Colonic mucosa (tissue), 4 donors: ENCODE results near the gene PIAS1. TPM values are rescaled to one million over a fixed set of nuclear protein-coding genes. Genes with fewer than 3 reads are reported as not detected.
"Not testable (repeated sequence)": the region's sequence is repeated elsewhere in the genome, so short reads cannot be mapped to it uniquely, and the experiment has no call there.

Experiments
- DNase-seq: peaks from one replicate; pipeline ENCODE4 v3.0.0-alpha.2; 2020
- H3K27ac ChIP-seq: fragments of 200-600 bp; one replicate; pipeline ENCODE4 v1.8.0; 2021
- H3K27me3 ChIP-seq: fragments of 200-600 bp; one replicate; pipeline ENCODE4 v1.8.0; 2021
- H3K36me3 ChIP-seq: fragments of 200-600 bp; one replicate; pipeline ENCODE4 v1.8.0; 2021
- H3K4me1 ChIP-seq: fragments of 200-600 bp; one replicate; pipeline ENCODE4 v1.8.0; 2021; ENCODE audit warnings: mild to moderate bottlenecking
- H3K4me3 ChIP-seq: fragments of 200-600 bp; one replicate; pipeline ENCODE4 v1.8.0; 2021
- H3K9ac ChIP-seq, 2 donors: one replicate each; pipeline ENCODE4 v1.7.0; 2013; ENCODE audit warnings: control low read depth in 2 of 2, low read depth in 2 of 2, low read length in 2 of 2
- H3K9me3 ChIP-seq: fragments of 200-600 bp; one replicate; pipeline ENCODE4 v1.8.0; 2021
- CTCF ChIP-seq: fragments of 200-600 bp; IDR thresholded peaks from one replicate; pipeline ENCODE4 v1.8.0; 2022; ENCODE audit warnings: antibody characterized with exemption, mild to moderate bottlenecking
- intact Hi-C: fragments of 100-400 bp; cut with DNase I; formaldehyde crosslinking; loops from one replicate; pipeline ENCODE4 v1.14.1; 2022
- total RNA-seq, 2 donors: library from RNA; stranded (reverse); fragmentation: NEBNext Ultra II Directional in 1 of 2; extraction: Animal tissue kit (Norgen Biotek cat#: 25700) in 1 of 2; gene quantifications; one replicate each; pipeline ENCODE4 v1.2.1, GENCODE V29; 2021
- donor health status: healthy.
- donor health status: DM: no; HTN: no; CAD: no.
- donor health status: DM: no; HTN: no; CAD: no.

The PIAS1 gene
- 10 to 100 TPM; 26.6 to 33.0 TPM for total RNA-seq

GRCh38 chr15:68053701-68054627 lies at the start of gene PIAS1:
PIAS1 (plus strand) TSS chr15:68054315; CDS start chr15:68054327, 12 bp downstream.
- Histone ChIP-seq H3K27ac (peak within 1 kb of the TSS; percentile 87), H3K36me3 (no peaks in the 10 kb centered on the region), H3K4me3 (peak within 1 kb of the TSS; percentile 69), H3K4me1 (peaks cover 4% of the 10 kb centered on the region), H3K9ac (peak within 1 kb of the TSS; percentile 85 to 94), H3K9me3 (no peaks in the 10 kb centered on the region), H3K27me3 (no peaks in the 10 kb centered on the region)
- DNase-seq: peak; percentile 96
- TF ChIP-seq CTCF: no peak
- intact Hi-C loops: loop anchor here (10.0 kb wide), 1 partner anchor 101 kb away; no protein-coding TSS in a partner anchor

DNA sequence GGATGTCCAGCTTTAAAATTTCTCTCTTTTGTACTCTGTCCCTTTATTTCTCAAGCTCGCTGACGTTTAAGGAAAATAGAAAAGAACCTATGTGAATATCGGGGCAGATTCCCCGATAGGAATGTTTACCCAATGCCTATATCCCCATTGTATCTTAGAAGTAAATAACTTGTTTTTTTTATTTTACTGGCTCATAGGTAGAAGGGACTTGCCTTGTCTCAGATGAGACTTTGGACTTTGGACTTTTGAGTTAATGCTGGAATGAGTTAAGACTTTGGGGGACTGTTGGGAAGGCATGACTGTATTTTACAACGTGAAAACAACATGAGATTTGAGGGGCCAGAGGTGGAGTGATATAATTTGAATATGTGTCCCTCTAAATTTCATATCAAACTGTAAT lies 46.5 kb upstream of the PIAS1 start:
- H3K36me3 ChIP-seq, intact Hi-C loops, H3K27me3 ChIP-seq, DNase-seq, H3K9ac ChIP-seq, H3K4me1 ChIP-seq, H3K27ac ChIP-seq, H3K9me3 ChIP-seq, H3K4me3 ChIP-seq: not testable (repeated sequence)

DNA sequence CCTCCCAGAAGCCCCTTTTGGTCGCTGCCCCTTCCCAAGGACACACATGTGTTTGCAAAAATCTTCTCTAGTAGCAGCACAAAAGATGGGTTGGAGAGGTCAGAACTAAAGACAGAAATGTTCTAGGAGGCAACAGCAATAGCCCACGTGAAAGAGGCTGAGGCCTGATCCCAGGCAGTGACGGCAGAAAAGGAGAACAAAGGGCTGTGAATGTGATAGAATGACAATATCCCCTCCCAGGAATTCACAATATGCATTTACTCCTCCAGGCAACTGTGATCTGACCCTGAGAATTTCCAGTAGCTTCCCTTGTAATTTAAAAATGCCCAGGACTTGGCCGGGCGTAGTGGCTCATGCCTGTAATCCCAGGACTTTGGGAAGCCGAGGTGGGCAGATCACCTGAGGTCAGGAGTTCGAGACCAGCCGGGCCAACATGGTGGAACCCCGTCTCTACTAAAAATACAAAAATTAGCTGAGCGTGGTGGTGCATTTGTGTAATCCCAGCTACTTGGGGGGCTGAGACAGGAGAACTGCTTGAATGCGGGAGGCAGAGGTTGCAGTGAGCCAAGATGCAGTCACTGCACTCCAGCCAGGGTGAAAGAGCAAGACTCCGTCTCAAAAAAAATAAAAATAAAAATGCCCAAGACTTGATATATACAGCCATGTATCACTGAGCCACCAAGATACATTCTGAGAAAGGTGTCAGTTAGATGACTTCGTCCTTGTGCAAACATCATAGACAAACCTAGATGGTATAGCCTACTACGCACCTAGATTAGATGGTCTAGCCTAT lies 43.6 kb upstream of the PIAS1 start:
- TF ChIP-seq CTCF: no peak
- H3K9ac ChIP-seq: no peak overlapping the region
- H3K9me3 ChIP-seq: no peaks in the 10 kb centered on the region
- no peaks in the 10 kb centered on the region for H3K27me3 ChIP-seq
- no peak overlapping the region for H3K4me3 ChIP-seq
- no peak for DNase-seq
- intact Hi-C loops: no loop called here
- H3K36me3 ChIP-seq: no peaks in the 10 kb centered on the region
- H3K4me1 ChIP-seq: no peaks in the 10 kb centered on the region
- no peak overlapping the region for H3K27ac ChIP-seq

GRCh38 chr15:68012911-68013310 lies 41.2 kb upstream of the PIAS1 start:
- DNase-seq: peak; percentile 43
- no peaks in the 10 kb centered on the region for H3K36me3 ChIP-seq
- no peak overlapping the region for H3K9ac ChIP-seq
- intact Hi-C loops: no loop called here
- H3K9me3 ChIP-seq: no peaks in the 10 kb centered on the region
- H3K27ac ChIP-seq: no peak overlapping the region
- H3K4me3 ChIP-seq: no peak overlapping the region
- TF ChIP-seq CTCF: no peak
- H3K27me3 ChIP-seq: no peaks in the 10 kb centered on the region
- no peaks in the 10 kb centered on the region for H3K4me1 ChIP-seq

DNA sequence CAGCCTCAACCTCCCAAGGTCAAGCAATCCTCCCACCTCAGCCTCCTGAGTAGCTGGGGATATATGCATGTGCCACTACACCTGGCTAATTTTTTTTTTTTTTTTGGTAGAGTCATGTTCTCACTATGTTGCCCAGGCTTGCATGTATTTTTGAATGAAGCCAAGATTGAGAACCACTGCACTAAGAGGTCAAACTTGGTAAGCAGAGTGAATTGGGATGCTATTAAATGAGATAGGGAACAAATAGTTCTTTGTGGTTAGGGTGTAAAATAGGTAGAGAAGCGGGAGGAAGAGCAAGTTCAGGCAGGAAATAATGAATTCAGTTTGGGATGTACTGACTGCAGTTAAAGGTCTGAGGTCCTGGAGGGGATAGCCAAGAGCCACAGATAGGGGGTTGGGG lies 39.9 kb upstream of the PIAS1 start:
- intact Hi-C loops: no loop called here
- Histone ChIP-seq H3K9ac (no peak overlapping the region), H3K27me3 (no peaks in the 10 kb centered on the region), H3K36me3 (no peaks in the 10 kb centered on the region), H3K9me3 (no peaks in the 10 kb centered on the region), H3K4me1 (no peaks in the 10 kb centered on the region), H3K27ac (no peak overlapping the region), H3K4me3 (no peak overlapping the region)
- no peak for DNase-seq
- no peak for TF ChIP-seq CTCF
